Right lobe of liver (tissue), 4 donors: Measurements from ENCODE around the gene PAX8.

Source experiments
- POLR2A ChIP-seq: fragments of 450-650 bp; IDR thresholded peaks from one replicate; pipeline ENCODE4 v1.6.1; 2017; ENCODE audit warnings: antibody characterized with exemption, mild to moderate bottlenecking
- TF ChIP-seq, protein P1 (sequence below), 4 donors: fragments of 200-600 bp in 3 of 4; fragments of 450-650 bp in 1 of 4; IDR thresholded peaks; one replicate each; pipeline versions ENCODE4 v1.5.1 to v1.8.0; 2016 to 2022; ENCODE audit warnings: antibody characterized with exemption in 4 of 4, mild to moderate bottlenecking in 2 of 4
- donor health status: DM: no; HTN: no; CAD: no.
- donor health status: DM: no; HTN: no; CAD: no.
- donor health status: DM: no; HTN: yes; CAD: no.

- TF ChIP-seq, protein P1, sequence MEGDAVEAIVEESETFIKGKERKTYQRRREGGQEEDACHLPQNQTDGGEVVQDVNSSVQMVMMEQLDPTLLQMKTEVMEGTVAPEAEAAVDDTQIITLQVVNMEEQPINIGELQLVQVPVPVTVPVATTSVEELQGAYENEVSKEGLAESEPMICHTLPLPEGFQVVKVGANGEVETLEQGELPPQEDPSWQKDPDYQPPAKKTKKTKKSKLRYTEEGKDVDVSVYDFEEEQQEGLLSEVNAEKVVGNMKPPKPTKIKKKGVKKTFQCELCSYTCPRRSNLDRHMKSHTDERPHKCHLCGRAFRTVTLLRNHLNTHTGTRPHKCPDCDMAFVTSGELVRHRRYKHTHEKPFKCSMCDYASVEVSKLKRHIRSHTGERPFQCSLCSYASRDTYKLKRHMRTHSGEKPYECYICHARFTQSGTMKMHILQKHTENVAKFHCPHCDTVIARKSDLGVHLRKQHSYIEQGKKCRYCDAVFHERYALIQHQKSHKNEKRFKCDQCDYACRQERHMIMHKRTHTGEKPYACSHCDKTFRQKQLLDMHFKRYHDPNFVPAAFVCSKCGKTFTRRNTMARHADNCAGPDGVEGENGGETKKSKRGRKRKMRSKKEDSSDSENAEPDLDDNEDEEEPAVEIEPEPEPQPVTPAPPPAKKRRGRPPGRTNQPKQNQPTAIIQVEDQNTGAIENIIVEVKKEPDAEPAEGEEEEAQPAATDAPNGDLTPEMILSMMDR (IDR thresholded peaks at IDR 0.05) = no peak
- no peak for TF ChIP-seq POLR2A
Observed at GRCh38 chr2:113275556-113276215, 3.0 kb downstream of the PAX8 start.
